Colonic mucosa (tissue), 4 donors: ENCODE results near the gene EMX1. TPM values are rescaled to one million over a fixed set of nuclear protein-coding genes. Genes with fewer than 3 reads are reported as not detected.

Experiments
- DNase-seq: peaks from one replicate; pipeline ENCODE4 v3.0.0-alpha.2; 2020
- H3K27ac ChIP-seq: fragments of 200-600 bp; one replicate; pipeline ENCODE4 v1.8.0; 2021
- H3K27me3 ChIP-seq: fragments of 200-600 bp; one replicate; pipeline ENCODE4 v1.8.0; 2021
- H3K36me3 ChIP-seq: fragments of 200-600 bp; one replicate; pipeline ENCODE4 v1.8.0; 2021
- H3K4me1 ChIP-seq: fragments of 200-600 bp; one replicate; pipeline ENCODE4 v1.8.0; 2021; ENCODE audit warnings: mild to moderate bottlenecking
- H3K4me3 ChIP-seq: fragments of 200-600 bp; one replicate; pipeline ENCODE4 v1.8.0; 2021
- H3K9ac ChIP-seq, 2 donors: one replicate each; pipeline ENCODE4 v1.7.0; 2013; ENCODE audit warnings: control low read depth in 2 of 2, low read depth in 2 of 2, low read length in 2 of 2
- H3K9me3 ChIP-seq: fragments of 200-600 bp; one replicate; pipeline ENCODE4 v1.8.0; 2021
- intact Hi-C: fragments of 100-400 bp; cut with DNase I; formaldehyde crosslinking; loops from one replicate; pipeline ENCODE4 v1.14.1; 2022
- total RNA-seq, 2 donors: library from RNA; stranded (reverse); fragmentation: NEBNext Ultra II Directional in 1 of 2; extraction: Animal tissue kit (Norgen Biotek cat#: 25700) in 1 of 2; gene quantifications; one replicate each; pipeline ENCODE4 v1.2.1, GENCODE V29; 2021
- TF ChIP-seq, protein P1 (sequence below): fragments of 200-600 bp; IDR thresholded peaks from one replicate; pipeline ENCODE4 v1.8.0; 2022; ENCODE audit warnings: antibody characterized with exemption, mild to moderate bottlenecking
- donor health status: healthy.
- donor health status: DM: no; HTN: no; CAD: no.
- donor health status: DM: no; HTN: no; CAD: no.

Gene EMX1
- total RNA-seq, 2 donors from 2014 or later, result 1.1 to 2.0 TPM

DNA sequence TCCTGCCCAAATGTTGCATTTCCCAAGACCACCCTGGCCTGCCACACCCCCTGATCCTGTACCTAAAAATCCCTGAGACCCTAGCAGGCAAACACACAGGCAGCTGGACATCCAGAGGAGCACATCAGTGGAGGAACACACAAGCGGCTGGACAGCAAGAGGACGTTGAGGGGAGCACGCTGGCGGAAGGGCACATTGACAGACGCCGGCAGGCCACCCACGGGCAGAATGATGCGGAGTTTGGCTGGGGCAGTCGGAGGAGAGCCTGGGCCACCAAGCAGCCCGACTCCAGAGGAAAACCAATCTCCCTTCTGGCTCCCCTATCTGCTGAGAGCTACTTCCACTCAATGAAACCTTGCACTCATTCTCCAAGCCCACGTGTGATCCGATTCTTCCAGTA is 47.7 kb downstream of the EMX1 start:
- no peak overlapping the region for H3K27ac ChIP-seq
- intact Hi-C loops, result no loop called here
- H3K36me3 ChIP-seq, result no peaks in the 10 kb centered on the region
- DNase-seq, result no peak
- no peaks in the 10 kb centered on the region for H3K27me3 ChIP-seq
- H3K4me3 ChIP-seq, result no peak overlapping the region
- no peaks in the 10 kb centered on the region for H3K4me1 ChIP-seq
- H3K9ac ChIP-seq, result no peak overlapping the region
- TF ChIP-seq, protein P1, sequence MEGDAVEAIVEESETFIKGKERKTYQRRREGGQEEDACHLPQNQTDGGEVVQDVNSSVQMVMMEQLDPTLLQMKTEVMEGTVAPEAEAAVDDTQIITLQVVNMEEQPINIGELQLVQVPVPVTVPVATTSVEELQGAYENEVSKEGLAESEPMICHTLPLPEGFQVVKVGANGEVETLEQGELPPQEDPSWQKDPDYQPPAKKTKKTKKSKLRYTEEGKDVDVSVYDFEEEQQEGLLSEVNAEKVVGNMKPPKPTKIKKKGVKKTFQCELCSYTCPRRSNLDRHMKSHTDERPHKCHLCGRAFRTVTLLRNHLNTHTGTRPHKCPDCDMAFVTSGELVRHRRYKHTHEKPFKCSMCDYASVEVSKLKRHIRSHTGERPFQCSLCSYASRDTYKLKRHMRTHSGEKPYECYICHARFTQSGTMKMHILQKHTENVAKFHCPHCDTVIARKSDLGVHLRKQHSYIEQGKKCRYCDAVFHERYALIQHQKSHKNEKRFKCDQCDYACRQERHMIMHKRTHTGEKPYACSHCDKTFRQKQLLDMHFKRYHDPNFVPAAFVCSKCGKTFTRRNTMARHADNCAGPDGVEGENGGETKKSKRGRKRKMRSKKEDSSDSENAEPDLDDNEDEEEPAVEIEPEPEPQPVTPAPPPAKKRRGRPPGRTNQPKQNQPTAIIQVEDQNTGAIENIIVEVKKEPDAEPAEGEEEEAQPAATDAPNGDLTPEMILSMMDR, result no peak
- H3K9me3 ChIP-seq, result no peaks in the 10 kb centered on the region

DNA sequence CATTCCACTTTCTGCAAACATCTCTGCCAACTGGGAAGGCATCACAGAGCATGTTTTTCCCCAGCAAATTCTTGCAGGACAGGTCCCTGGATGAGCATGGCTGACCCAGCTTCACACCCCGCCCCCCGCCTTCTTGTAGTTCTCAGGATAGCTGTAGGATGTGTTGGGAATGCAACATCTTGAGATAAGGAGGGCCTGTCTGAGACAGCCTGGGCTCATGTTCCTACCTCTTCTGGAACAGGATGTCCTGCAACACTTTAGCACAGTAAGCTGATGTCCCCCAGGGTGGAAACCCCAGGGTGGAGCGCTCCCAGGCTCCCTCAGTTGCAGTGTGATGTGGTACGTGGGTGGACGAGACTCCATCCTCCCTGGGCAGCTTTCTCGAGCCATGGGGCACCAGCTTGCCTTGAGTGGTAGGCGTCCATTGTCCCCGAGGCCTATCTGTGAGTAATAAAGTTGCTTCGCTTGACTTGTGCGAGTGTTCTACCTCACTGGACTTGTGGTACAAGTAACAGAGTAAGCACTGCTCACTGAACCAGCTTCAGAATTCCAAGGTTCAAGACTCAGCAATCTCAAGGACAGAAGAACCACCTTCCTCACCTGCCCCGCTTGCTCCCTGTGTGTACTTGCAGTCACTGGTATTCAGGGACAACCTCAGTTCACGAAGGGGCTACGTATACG is 48.6 kb downstream of the EMX1 start:
- H3K27ac ChIP-seq, result no peak overlapping the region
- H3K4me1 ChIP-seq, result no peaks in the 10 kb centered on the region
- intact Hi-C loops, result no loop called here
- H3K36me3 ChIP-seq, result no peaks in the 10 kb centered on the region
- H3K9ac ChIP-seq, result no peak overlapping the region
- H3K9me3 ChIP-seq, result no peaks in the 10 kb centered on the region
- no peak overlapping the region for H3K4me3 ChIP-seq
- DNase-seq, result no peak
- no peaks in the 10 kb centered on the region for H3K27me3 ChIP-seq
- TF ChIP-seq, protein P1, result no peak

DNA sequence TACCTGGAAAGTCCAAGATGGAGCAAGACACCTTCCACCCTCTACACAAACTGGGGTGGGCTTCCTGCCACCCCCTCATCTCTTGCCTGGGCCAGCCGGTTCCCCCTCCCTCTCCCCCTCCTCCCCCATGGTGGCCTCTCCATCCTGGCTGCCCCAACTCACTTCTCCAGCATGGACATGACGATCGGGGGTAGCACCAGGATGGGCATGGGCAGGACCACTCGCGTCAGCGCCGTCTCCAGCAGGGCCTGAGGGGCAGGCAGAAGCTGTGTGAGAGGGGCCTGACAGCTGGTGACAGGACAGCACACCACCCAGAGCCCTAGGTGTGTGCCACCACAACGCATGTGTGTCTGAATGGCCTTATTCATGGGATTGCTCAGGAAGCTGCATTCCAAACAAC is 51.0 kb downstream of the EMX1 start:
- H3K9ac ChIP-seq, result no peak overlapping the region
- no peaks in the 10 kb centered on the region for H3K27me3 ChIP-seq
- intact Hi-C loops, result no loop called here
- DNase-seq, result no peak
- H3K4me1 ChIP-seq, result no peaks in the 10 kb centered on the region
- TF ChIP-seq, protein P1, result no peak
- H3K27ac ChIP-seq, result no peak overlapping the region
- no peaks in the 10 kb centered on the region for H3K36me3 ChIP-seq
- H3K9me3 ChIP-seq, result no peaks in the 10 kb centered on the region
- H3K4me3 ChIP-seq, result no peak overlapping the region

DNA sequence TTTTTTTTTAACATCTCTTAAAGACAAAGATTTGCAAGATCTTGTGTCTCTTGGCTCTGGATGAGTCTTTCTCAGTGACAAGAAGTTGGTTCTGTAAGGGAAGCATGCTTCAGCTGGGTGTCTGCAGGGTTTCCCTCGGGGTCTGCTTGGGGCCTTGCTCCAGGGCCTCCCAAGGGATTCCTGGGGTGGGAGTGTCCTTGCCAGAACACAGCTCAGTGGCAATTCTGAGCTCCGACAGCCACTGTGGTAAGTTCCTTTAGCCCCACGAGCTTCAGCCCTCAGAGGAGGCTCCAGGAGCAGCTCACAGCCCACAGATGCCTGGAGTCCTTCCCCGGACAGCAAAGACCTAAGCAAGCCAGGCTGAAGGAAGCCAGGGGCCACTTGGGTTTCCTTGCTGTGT is 52.4 kb downstream of the EMX1 start:
- no peaks in the 10 kb centered on the region for H3K4me1 ChIP-seq
- H3K4me3 ChIP-seq, result no peak overlapping the region
- no peak overlapping the region for H3K9ac ChIP-seq
- no peaks in the 10 kb centered on the region for H3K9me3 ChIP-seq
- no peak overlapping the region for H3K27ac ChIP-seq
- intact Hi-C loops, result no loop called here
- H3K27me3 ChIP-seq, result no peaks in the 10 kb centered on the region
- no peak for DNase-seq
- H3K36me3 ChIP-seq, result no peaks in the 10 kb centered on the region
- TF ChIP-seq, protein P1, result no peak

DNA sequence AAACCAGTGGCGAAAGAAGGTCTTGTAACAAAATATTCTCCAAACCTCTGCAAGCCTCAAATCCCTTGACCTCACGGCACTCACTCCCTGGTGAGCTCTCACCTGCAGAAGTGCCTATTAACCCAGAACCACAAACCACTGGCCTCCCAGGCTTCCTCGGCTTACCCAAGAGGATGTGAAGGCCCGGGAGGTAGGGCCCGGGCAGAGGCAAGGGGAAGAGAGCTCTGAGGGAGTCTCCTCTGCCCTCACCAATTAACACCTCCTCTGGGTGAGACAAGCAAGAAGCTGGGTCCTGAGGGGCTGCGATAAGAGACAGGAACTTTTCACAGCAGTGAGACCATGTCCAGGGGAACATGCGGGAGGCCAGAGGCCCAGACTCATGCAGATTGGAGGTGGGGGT is 53.7 kb downstream of the EMX1 start:
- H3K9ac ChIP-seq, result no peak overlapping the region
- no peaks in the 10 kb centered on the region for H3K36me3 ChIP-seq
- TF ChIP-seq, protein P1, result no peak
- H3K9me3 ChIP-seq, result no peaks in the 10 kb centered on the region
- H3K27ac ChIP-seq, result no peak overlapping the region
- intact Hi-C loops, result no loop called here
- DNase-seq, result no peak
- H3K4me3 ChIP-seq, result no peak overlapping the region
- H3K4me1 ChIP-seq, result no peaks in the 10 kb centered on the region
- no peaks in the 10 kb centered on the region for H3K27me3 ChIP-seq
